SJCRH30 (cell line): ENCODE data around the gene ADARB2. TPM values are rescaled to one million over a fixed set of nuclear protein-coding genes. Genes with fewer than 3 reads are reported as not detected.

ENCODE experiments used
- DNase-seq, 2 experiments: peaks; one replicate each; pipeline ENCODE4 v3.0.0-alpha.2; 2015 to 2020
- H3K27ac ChIP-seq: fragments of 250-450 bp; sonication (Bioruptor Pico); 2 replicates; pipeline ENCODE4 v1.5.1; 2020; ENCODE audit warnings: mild to moderate bottlenecking, moderate library complexity
- H3K27me3 ChIP-seq: fragments of 250-450 bp; sonication (Bioruptor Pico); 2 replicates; pipeline ENCODE4 v1.5.1; 2020; ENCODE audit warnings: mild to moderate bottlenecking, moderate library complexity
- H3K36me3 ChIP-seq: fragments of 250-450 bp; sonication (Bioruptor Pico); 2 replicates; pipeline ENCODE4 v1.5.1; 2020; ENCODE audit warnings: mild to moderate bottlenecking, moderate library complexity
- H3K4me1 ChIP-seq: fragments of 250-450 bp; sonication (Bioruptor Pico); 2 replicates; pipeline ENCODE4 v1.5.1; 2020; ENCODE audit warnings: mild to moderate bottlenecking, moderate library complexity
- H3K4me3 ChIP-seq: fragments of 250-450 bp; sonication (Bioruptor Pico); 2 replicates; pipeline ENCODE4 v1.5.1; 2020; ENCODE audit warnings: mild to moderate bottlenecking, moderate library complexity
- H3K9me3 ChIP-seq: fragments of 250-450 bp; sonication (Bioruptor Pico); replicated peaks from 2 replicates; pipeline ENCODE4 v1.5.1; 2020; ENCODE audit warnings: mild to moderate bottlenecking, moderate library complexity
- total RNA-seq: library from RNA; depleted of rRNA; stranded (reverse); fragments of >200 nt; shearing (Covaris generic); gene quantifications from 2 replicates; pipeline ENCODE4 v1.2.3, GENCODE V29; 2014

Gene ADARB2
- total RNA-seq, 1 experiment from 2014 or later = not detected

- Histone ChIP-seq H3K4me1 (no peaks in the 10 kb centered on the region), H3K4me3 (no peak overlapping the region), H3K27ac (peak overlapping the region; percentile 11; the same call in 1 of the 2 replicates), H3K9me3 (no peaks in the 10 kb centered on the region), H3K36me3 (no peaks in the 10 kb centered on the region), H3K27me3 (no peaks in the 10 kb centered on the region)
- DNase-seq = no peak
These were observed 456.6 kb downstream of the ADARB2 start for GRCh38 chr10:1280466-1281404.

- DNase-seq = no peak
- Histone ChIP-seq H3K4me1 (no peaks in the 10 kb centered on the region), H3K36me3 (no peaks in the 10 kb centered on the region), H3K27me3 (no peaks in the 10 kb centered on the region), H3K4me3 (no peak overlapping the region), H3K27ac (no peak overlapping the region), H3K9me3 (no peaks in the 10 kb centered on the region)
These were observed 459.0 kb downstream of the ADARB2 start for GRCh38 chr10:1278306-1278705.

- H3K9me3 ChIP-seq = no peaks in the 10 kb centered on the region
- H3K36me3 ChIP-seq = no peaks in the 10 kb centered on the region
- H3K27me3 ChIP-seq = no peaks in the 10 kb centered on the region
- DNase-seq = no peak
- no peak overlapping the region for H3K4me3 ChIP-seq
- no peaks in the 10 kb centered on the region for H3K4me1 ChIP-seq
- no peak overlapping the region for H3K27ac ChIP-seq
These were observed 462.4 kb downstream of the ADARB2 start for GRCh38 chr10:1274701-1275544.

- no peak for DNase-seq
- Histone ChIP-seq H3K4me1 (no peaks in the 10 kb centered on the region), H3K9me3 (no peaks in the 10 kb centered on the region), H3K27me3 (no peaks in the 10 kb centered on the region), H3K4me3 (no peak overlapping the region), H3K27ac (no peak overlapping the region), H3K36me3 (no peaks in the 10 kb centered on the region)
These were observed 463.1 kb downstream of the ADARB2 start for GRCh38 chr10:1274111-1274661.

- Histone ChIP-seq H3K4me3 (no peak overlapping the region), H3K36me3 (no peaks in the 10 kb centered on the region), H3K4me1 (no peaks in the 10 kb centered on the region), H3K27me3 (no peaks in the 10 kb centered on the region), H3K27ac (no peak overlapping the region), H3K9me3 (no peaks in the 10 kb centered on the region)
- DNase-seq = no peak
These were observed 463.8 kb downstream of the ADARB2 start for GRCh38 chr10:1273372-1274105.

GRCh38 chr10:1272777-1273161, 464.6 kb downstream of the ADARB2 start:
- H3K4me3 ChIP-seq = no peak overlapping the region
- no peak overlapping the region for H3K27ac ChIP-seq
- no peak for DNase-seq
- no peaks in the 10 kb centered on the region for H3K27me3 ChIP-seq
- no peaks in the 10 kb centered on the region for H3K4me1 ChIP-seq
- H3K9me3 ChIP-seq = no peaks in the 10 kb centered on the region
- no peaks in the 10 kb centered on the region for H3K36me3 ChIP-seq

- Histone ChIP-seq H3K4me3 (no peak overlapping the region), H3K4me1 (no peaks in the 10 kb centered on the region), H3K27ac (no peak overlapping the region), H3K27me3 (no peaks in the 10 kb centered on the region), H3K9me3 (no peaks in the 10 kb centered on the region), H3K36me3 (no peaks in the 10 kb centered on the region)
- no peak for DNase-seq
These were observed 465.1 kb downstream of the ADARB2 start for GRCh38 chr10:1272079-1272776.

- no peak for DNase-seq
- no peaks in the 10 kb centered on the region for H3K27me3 ChIP-seq
- H3K36me3 ChIP-seq = no peaks in the 10 kb centered on the region
- H3K9me3 ChIP-seq = no peaks in the 10 kb centered on the region
- no peak overlapping the region for H3K4me3 ChIP-seq
- no peak overlapping the region for H3K27ac ChIP-seq
- no peaks in the 10 kb centered on the region for H3K4me1 ChIP-seq
These were observed 466.4 kb downstream of the ADARB2 start for GRCh38 chr10:1270906-1271305.

- Histone ChIP-seq H3K27ac (no peak overlapping the region), H3K4me3 (no peak overlapping the region), H3K36me3 (no peaks in the 10 kb centered on the region), H3K4me1 (no peaks in the 10 kb centered on the region), H3K27me3 (no peaks in the 10 kb centered on the region), H3K9me3 (no peaks in the 10 kb centered on the region)
- DNase-seq = no peak
These were observed 466.8 kb downstream of the ADARB2 start for GRCh38 chr10:1270490-1270889.

- Histone ChIP-seq H3K9me3 (no peaks in the 10 kb centered on the region), H3K27me3 (no peaks in the 10 kb centered on the region), H3K4me1 (no peaks in the 10 kb centered on the region), H3K4me3 (no peak overlapping the region), H3K27ac (no peak overlapping the region), H3K36me3 (no peaks in the 10 kb centered on the region)
- DNase-seq = no peak
These were observed 468.5 kb downstream of the ADARB2 start for GRCh38 chr10:1268831-1269230.

GRCh38 chr10:1267568-1267967, 469.8 kb downstream of the ADARB2 start:
- no peak overlapping the region for H3K4me3 ChIP-seq
- H3K9me3 ChIP-seq = no peaks in the 10 kb centered on the region
- no peaks in the 10 kb centered on the region for H3K4me1 ChIP-seq
- no peak overlapping the region for H3K27ac ChIP-seq
- DNase-seq = peak in 1 of 2 experiments; percentile 17
- H3K27me3 ChIP-seq = no peaks in the 10 kb centered on the region
- no peaks in the 10 kb centered on the region for H3K36me3 ChIP-seq

GRCh38 chr10:1267148-1267547, 470.2 kb downstream of the ADARB2 start:
- H3K27ac ChIP-seq = no peak overlapping the region
- no peaks in the 10 kb centered on the region for H3K9me3 ChIP-seq
- no peaks in the 10 kb centered on the region for H3K27me3 ChIP-seq
- no peak for DNase-seq
- H3K4me1 ChIP-seq = no peaks in the 10 kb centered on the region
- no peak overlapping the region for H3K4me3 ChIP-seq
- no peaks in the 10 kb centered on the region for H3K36me3 ChIP-seq

- Histone ChIP-seq H3K36me3 (no peaks in the 10 kb centered on the region), H3K4me1 (no peaks in the 10 kb centered on the region), H3K27ac (no peak overlapping the region), H3K27me3 (no peaks in the 10 kb centered on the region), H3K9me3 (no peaks in the 10 kb centered on the region), H3K4me3 (no peak overlapping the region)
- no peak for DNase-seq
These were observed 471.1 kb downstream of the ADARB2 start for GRCh38 chr10:1266033-1266802.
